WTC11 (cell line): ENCODE results near the gene ZFAND3. TPM values are rescaled to one million over a fixed set of nuclear protein-coding genes. Genes with fewer than 3 reads are reported as not detected.

Experiments
- ATAC-seq: fragments of 200-7000 bp; cut with Tn5 transposase; 2 replicates; pipeline ENCODE4 v1.10.0; 2021; ENCODE audit warnings: mild to moderate bottlenecking, moderate library complexity
- CTCF ChIA-PET: fragments of 300-600 bp; sonication (Branson Sonifier 250); formaldehyde crosslinking; loops from one replicate; lab custom pipeline; 2021; ENCODE audit warnings: antibody characterized with exemption; lab: Charles Lee
- POLR2A ChIA-PET: fragments of 350-600 bp; sonication (Branson Sonifier 250); formaldehyde crosslinking; loops from one replicate; lab custom pipeline; 2021; ENCODE audit warnings: antibody characterized with exemption; lab: Charles Lee
- DNase-seq: peaks from one replicate; pipeline ENCODE4 v3.0.0; 2021; ENCODE audit warnings: low spot score
- H3K27ac Mint-ChIP-seq: 2 replicates; pipeline ENCODE4 v1.8.0; 2021; ENCODE audit warnings: mixed read lengths
- H3K27me3 Mint-ChIP-seq: 2 replicates; pipeline ENCODE4 v1.8.0; 2021; ENCODE audit warnings: low read depth, mild to moderate bottlenecking, moderate library complexity, mixed read lengths
- H3K36me3 Mint-ChIP-seq: 2 replicates; pipeline ENCODE4 v1.8.0; 2021; ENCODE audit warnings: mixed read lengths
- H3K4me1 Mint-ChIP-seq: 2 replicates; pipeline ENCODE4 v1.8.0; 2022; ENCODE audit warnings: mixed read lengths
- H3K4me3 Mint-ChIP-seq: 2 replicates; pipeline ENCODE4 v1.8.0; 2021; ENCODE audit warnings: mild to moderate bottlenecking, moderate library complexity, mixed read lengths
- H3K9me3 Mint-ChIP-seq: 2 replicates; pipeline ENCODE4 v1.8.0; 2021; ENCODE audit warnings: mixed read lengths
- AR ChIP-seq: fragments of 250-450 bp; sonication (Bioruptor Pico); IDR thresholded peaks from 2 replicates; pipeline ENCODE4 v1.9.0; 2021; ENCODE audit warnings: mild to moderate bottlenecking
- ATF6 ChIP-seq: sonication (generic); formaldehyde crosslinking; IDR thresholded peaks from 2 replicates; pipeline ENCODE4 v1.8.1; 2023; ENCODE audit warnings: mild to moderate bottlenecking, missing genetic modification reagents
- ELF4 ChIP-seq: sonication (generic); formaldehyde crosslinking; IDR thresholded peaks from 2 replicates; pipeline ENCODE4 v1.8.1; 2022; ENCODE audit warnings: low read depth, mild to moderate bottlenecking, moderate library complexity, missing genetic modification reagents
- NR3C1 ChIP-seq: sonication (generic); formaldehyde crosslinking; conservative IDR thresholded peaks from 2 replicates; pipeline ENCODE4 v1.8.1; 2023; ENCODE audit warnings: low read depth, mild to moderate bottlenecking, missing genetic modification reagents
- OVOL2 ChIP-seq: fragments of 250-450 bp; sonication (Bioruptor Pico); IDR thresholded peaks from 2 replicates; pipeline ENCODE4 v1.9.0; 2021; ENCODE audit warnings: mild to moderate bottlenecking, borderline replicate concordance
- SMAD4 ChIP-seq: sonication (generic); formaldehyde crosslinking; IDR thresholded peaks from 2 replicates; pipeline ENCODE4 v1.8.0; 2022; ENCODE audit warnings: mild to moderate bottlenecking, missing genetic modification reagents
- SOX15 ChIP-seq: fragments of 250-450 bp; sonication (Bioruptor Pico); IDR thresholded peaks from 2 replicates; pipeline ENCODE4 v1.9.0; 2021; ENCODE audit warnings: mild to moderate bottlenecking
- ZBTB43 ChIP-seq: sonication (generic); formaldehyde crosslinking; IDR thresholded peaks from 2 replicates; pipeline ENCODE4 v1.8.1; 2023; ENCODE audit warnings: mild to moderate bottlenecking, missing genetic modification reagents
- ZNF416 ChIP-seq: fragments of 250-450 bp; sonication (Bioruptor Pico); IDR thresholded peaks from 2 replicates; pipeline ENCODE4 v1.9.0; 2021; ENCODE audit warnings: mild to moderate bottlenecking, inconsistent platforms
- ZNF532 ChIP-seq: fragments of 250-450 bp; sonication (Bioruptor Pico); IDR thresholded peaks from 2 replicates; pipeline ENCODE4 v1.9.0; 2021; ENCODE audit warnings: mild to moderate bottlenecking, borderline replicate concordance
- total RNA-seq: library from RNA; stranded (reverse); gene quantifications from 3 replicates; pipeline ENCODE4 v1.2.3, GENCODE V29; 2021
- TF ChIP-seq, protein P1 (sequence below): sonication (generic); formaldehyde crosslinking; IDR thresholded peaks from 2 replicates; pipeline ENCODE4 v1.8.1; 2022; ENCODE audit warnings: low read depth, missing genetic modification reagents, borderline replicate concordance
- TF ChIP-seq, protein P2 (sequence below): sonication (generic); formaldehyde crosslinking; IDR thresholded peaks from 2 replicates; pipeline ENCODE4 v1.8.1; 2022; ENCODE audit warnings: mild to moderate bottlenecking, moderate library complexity, missing genetic modification reagents
- TF ChIP-seq, protein P3 (sequence below): sonication (generic); formaldehyde crosslinking; IDR thresholded peaks from 2 replicates; pipeline ENCODE4 v1.8.0; 2023; ENCODE audit warnings: mild to moderate bottlenecking, missing genetic modification reagents

The ZFAND3 gene
- total RNA-seq, 1 experiment from 2014 or later, result 50.3 TPM

- TF ChIP-seq AR (CRISPR knock-in tag), result no peak
- TF ChIP-seq, protein P1, sequence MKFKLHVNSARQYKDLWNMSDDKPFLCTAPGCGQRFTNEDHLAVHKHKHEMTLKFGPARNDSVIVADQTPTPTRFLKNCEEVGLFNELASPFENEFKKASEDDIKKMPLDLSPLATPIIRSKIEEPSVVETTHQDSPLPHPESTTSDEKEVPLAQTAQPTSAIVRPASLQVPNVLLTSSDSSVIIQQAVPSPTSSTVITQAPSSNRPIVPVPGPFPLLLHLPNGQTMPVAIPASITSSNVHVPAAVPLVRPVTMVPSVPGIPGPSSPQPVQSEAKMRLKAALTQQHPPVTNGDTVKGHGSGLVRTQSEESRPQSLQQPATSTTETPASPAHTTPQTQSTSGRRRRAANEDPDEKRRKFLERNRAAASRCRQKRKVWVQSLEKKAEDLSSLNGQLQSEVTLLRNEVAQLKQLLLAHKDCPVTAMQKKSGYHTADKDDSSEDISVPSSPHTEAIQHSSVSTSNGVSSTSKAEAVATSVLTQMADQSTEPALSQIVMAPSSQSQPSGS (CRISPR knock-in tag), result no peak
- TF ChIP-seq NR3C1 (CRISPR knock-in tag), result no peak
- no peak for TF ChIP-seq ELF4 (CRISPR knock-in tag)
- TF ChIP-seq, protein P2, sequence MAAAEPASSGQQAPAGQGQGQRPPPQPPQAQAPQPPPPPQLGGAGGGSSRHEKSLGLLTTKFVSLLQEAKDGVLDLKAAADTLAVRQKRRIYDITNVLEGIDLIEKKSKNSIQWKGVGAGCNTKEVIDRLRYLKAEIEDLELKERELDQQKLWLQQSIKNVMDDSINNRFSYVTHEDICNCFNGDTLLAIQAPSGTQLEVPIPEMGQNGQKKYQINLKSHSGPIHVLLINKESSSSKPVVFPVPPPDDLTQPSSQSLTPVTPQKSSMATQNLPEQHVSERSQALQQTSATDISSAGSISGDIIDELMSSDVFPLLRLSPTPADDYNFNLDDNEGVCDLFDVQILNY (CRISPR knock-in tag), result no peak
- TF ChIP-seq SOX15 (CRISPR knock-in tag), result no peak
- TF ChIP-seq, protein P3, sequence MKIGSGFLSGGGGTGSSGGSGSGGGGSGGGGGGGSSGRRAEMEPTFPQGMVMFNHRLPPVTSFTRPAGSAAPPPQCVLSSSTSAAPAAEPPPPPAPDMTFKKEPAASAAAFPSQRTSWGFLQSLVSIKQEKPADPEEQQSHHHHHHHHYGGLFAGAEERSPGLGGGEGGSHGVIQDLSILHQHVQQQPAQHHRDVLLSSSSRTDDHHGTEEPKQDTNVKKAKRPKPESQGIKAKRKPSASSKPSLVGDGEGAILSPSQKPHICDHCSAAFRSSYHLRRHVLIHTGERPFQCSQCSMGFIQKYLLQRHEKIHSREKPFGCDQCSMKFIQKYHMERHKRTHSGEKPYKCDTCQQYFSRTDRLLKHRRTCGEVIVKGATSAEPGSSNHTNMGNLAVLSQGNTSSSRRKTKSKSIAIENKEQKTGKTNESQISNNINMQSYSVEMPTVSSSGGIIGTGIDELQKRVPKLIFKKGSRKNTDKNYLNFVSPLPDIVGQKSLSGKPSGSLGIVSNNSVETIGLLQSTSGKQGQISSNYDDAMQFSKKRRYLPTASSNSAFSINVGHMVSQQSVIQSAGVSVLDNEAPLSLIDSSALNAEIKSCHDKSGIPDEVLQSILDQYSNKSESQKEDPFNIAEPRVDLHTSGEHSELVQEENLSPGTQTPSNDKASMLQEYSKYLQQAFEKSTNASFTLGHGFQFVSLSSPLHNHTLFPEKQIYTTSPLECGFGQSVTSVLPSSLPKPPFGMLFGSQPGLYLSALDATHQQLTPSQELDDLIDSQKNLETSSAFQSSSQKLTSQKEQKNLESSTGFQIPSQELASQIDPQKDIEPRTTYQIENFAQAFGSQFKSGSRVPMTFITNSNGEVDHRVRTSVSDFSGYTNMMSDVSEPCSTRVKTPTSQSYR (CRISPR knock-in tag), result no peak
- no peak for TF ChIP-seq ATF6 (CRISPR knock-in tag)
- TF ChIP-seq, all 79 proteins: peak for 0
Measured at GRCh38 chr6:38040254-38040653, 220.7 kb downstream of the ZFAND3 start (continued).

GRCh38 chr6:38043259-38043753 lies 223.8 kb downstream of the ZFAND3 start:
- no peaks in the 10 kb centered on the region for H3K36me3 Mint-ChIP-seq
- H3K4me1 Mint-ChIP-seq, result no peaks in the 10 kb centered on the region
- CTCF ChIA-PET, result no interaction called here
- ATAC-seq, result no peak
- no peaks in the 10 kb centered on the region for H3K9me3 Mint-ChIP-seq
- no peaks in the 10 kb centered on the region for H3K27me3 Mint-ChIP-seq
- no peak overlapping the region for H3K27ac Mint-ChIP-seq
- no peak for DNase-seq
- POLR2A ChIA-PET, result no interaction called here
- no peak overlapping the region for H3K4me3 Mint-ChIP-seq
- TF ChIP-seq ATF6 (CRISPR knock-in tag), result no peak
- TF ChIP-seq ZNF532 (CRISPR knock-in tag), result no peak
- TF ChIP-seq ZBTB43 (CRISPR knock-in tag), result no peak
- no peak for TF ChIP-seq SMAD4 (CRISPR knock-in tag)
- no peak for TF ChIP-seq OVOL2
- TF ChIP-seq ZNF416 (CRISPR knock-in tag), result no peak
- TF ChIP-seq, protein P3 (CRISPR knock-in tag), result no peak
